NCI-H128 (cell line): ENCODE data around the gene DMRT3.

Experiments used
- DNase-seq: peaks from one replicate; lab custom pipeline; 2025; ENCODE audit not compliant: unreplicated experiment; lab: John Stamatoyannopoulos, UW

DMRT3 gene

GRCh38 chr9:976258-976942 is at the start of gene DMRT3:
DMRT3 (plus strand) TSS chr9:976655; CDS start chr9:977002, 347 bp downstream.
- DNase-seq, result no peak

GRCh38 chr9:926976-927375 is 49.5 kb upstream of the DMRT3 start:
- no peak for DNase-seq

GRCh38 chr9:928363-929042 is 48.0 kb upstream of the DMRT3 start:
- no peak for DNase-seq

- DNase-seq, result no peak
Observed at GRCh38 chr9:929719-930118, 46.7 kb upstream of the DMRT3 start.

- no peak for DNase-seq
Observed at GRCh38 chr9:933356-933755, 43.1 kb upstream of the DMRT3 start.

- DNase-seq, result peak; percentile 42
Observed at GRCh38 chr9:935348-935965, 41.0 kb upstream of the DMRT3 start.

GRCh38 chr9:942805-943580 is 33.5 kb upstream of the DMRT3 start:
- no peak for DNase-seq

GRCh38 chr9:947985-948384 is 28.5 kb upstream of the DMRT3 start:
- no peak for DNase-seq

- no peak for DNase-seq
Observed at GRCh38 chr9:948497-948896, 28.0 kb upstream of the DMRT3 start.

GRCh38 chr9:950139-950538 is 26.3 kb upstream of the DMRT3 start:
- DNase-seq, result no peak

- DNase-seq, result no peak
Observed at GRCh38 chr9:952546-952945, 23.9 kb upstream of the DMRT3 start.

- no peak for DNase-seq
Observed at GRCh38 chr9:959105-959504, 17.4 kb upstream of the DMRT3 start.

- no peak for DNase-seq
Observed at GRCh38 chr9:959914-960313, 16.5 kb upstream of the DMRT3 start.

GRCh38 chr9:962023-962422 is 14.4 kb upstream of the DMRT3 start:
- no peak for DNase-seq

GRCh38 chr9:965497-965896 is 11.0 kb upstream of the DMRT3 start:
- DNase-seq, result no peak

GRCh38 chr9:966870-967269 is 9.6 kb upstream of the DMRT3 start:
- no peak for DNase-seq

- DNase-seq, result no peak
Observed at GRCh38 chr9:967436-967835, 9.0 kb upstream of the DMRT3 start.

GRCh38 chr9:967903-968641 is 8.4 kb upstream of the DMRT3 start:
- DNase-seq, result no peak

- DNase-seq, result no peak
Observed at GRCh38 chr9:969310-970150, 6.9 kb upstream of the DMRT3 start.
